Stomach (tissue), 9 donors: ENCODE measurements around the gene LMNTD2. TPM values are rescaled to one million over a fixed set of nuclear protein-coding genes. Genes with fewer than 3 reads are reported as not detected.
A peak's percentile ranks its signal among the peaks of the same experiment; 100 is the strongest.

ENCODE experiments used
- DNase-seq, 2 donors: peaks; one replicate each; pipeline versions ENCODE4 v3.0.0 to v3.0.0-alpha.2; 2013 to 2019
- H3K27ac ChIP-seq, 5 donors: fragments of 200-600 bp in 4 of 5; sonication (generic) in 4 of 5; one replicate each; pipeline ENCODE4 v1.5.1; 2013 to 2019; ENCODE audit warnings: mild to moderate bottlenecking in 1 of 5, moderate library complexity in 1 of 5
- H3K27me3 ChIP-seq, 3 donors: fragments of 200-600 bp; sonication (generic); one replicate each; pipeline ENCODE4 v1.5.1; 2017 to 2019; ENCODE audit warnings: mixed run types in 1 of 3
- H3K36me3 ChIP-seq, 4 donors: fragments of 200-600 bp; sonication (generic); 1 replicate in 3 of 4; 2 replicates in 1 of 4; pipeline ENCODE4 v1.5.1; 2016 to 2019
- H3K4me1 ChIP-seq, 4 donors: fragments of 200-600 bp; sonication (generic); one replicate each; pipeline ENCODE4 v1.5.1; 2016 to 2019
- H3K4me3 ChIP-seq, 4 donors: fragments of 200-600 bp; sonication (generic) in 3 of 4; one replicate each; pipeline ENCODE4 v1.5.1; 2016 to 2019; ENCODE audit warnings: mild to moderate bottlenecking in 1 of 4
- H3K9me3 ChIP-seq, 4 donors: fragments of 200-600 bp; sonication (generic); one replicate each; pipeline ENCODE4 v1.5.1; 2016 to 2019
- CTCF ChIP-seq, 7 experiments: fragments of 450-650 bp in 4 of 7; fragments of 200-600 bp in 3 of 7; sonication (generic) in 3 of 7; IDR thresholded peaks; one replicate each; pipeline ENCODE4 v1.5.1; 2016 to 2019; ENCODE audit warnings: antibody characterized with exemption in 7 of 7, control low read depth in 2 of 7, mild to moderate bottlenecking in 1 of 7
- EP300 ChIP-seq: sonication (generic); formaldehyde crosslinking; IDR thresholded peaks from one replicate; pipeline ENCODE4 v1.6.1; 2017; ENCODE audit warnings: antibody characterized with exemption
- POLR2A ChIP-seq, 4 donors: fragments of 450-650 bp; IDR thresholded peaks; one replicate each; pipeline ENCODE4 v1.6.1; 2016; ENCODE audit warnings: antibody characterized with exemption in 4 of 4, control low read depth in 2 of 4, mild to moderate bottlenecking in 1 of 4, moderate library complexity in 1 of 4
- POLR2AphosphoS5 ChIP-seq, 3 donors: sonication (generic); formaldehyde crosslinking; IDR thresholded peaks; one replicate each; pipeline ENCODE4 v1.6.1; 2016; ENCODE audit warnings: antibody characterized with exemption in 3 of 3
- WGBS, 5 donors: extraction: QIAGEN DNeasy Blood & Tissue Kit in 3 of 5; methylation state at CpG; one replicate each; pipeline versions ENCODE4 v1.1.5 to v1.1.7; 2013 to 2018; 5-methylcytosine and 5-hydroxymethylcytosine counted together
- intact Hi-C: fragments of 100-400 bp; cut with DNase I; formaldehyde crosslinking; loops from one replicate; pipeline ENCODE4 v1.15.1; 2023; ENCODE audit warnings: low total_unique reads
- polyA plus RNA-seq, 3 donors: library from polyadenylated mRNA; stranded (reverse); fragments of 200-250 nt; gene quantifications; one replicate each; pipeline ENCODE4 v1.2.3, GENCODE V29; 2013
- total RNA-seq, 5 donors: library from RNA; depleted of rRNA; stranded (reverse); fragments of >200 nt; gene quantifications; one replicate each; pipeline versions ENCODE4 v1.1.0 to v1.2.3, GENCODE V29; 2014 to 2016
- donor health status: healthy with polysubstance abuse.
- donor health status: Bipolar disorder and iron deficiency.
- donor health status: healthy.

Gene LMNTD2
- total and polyA plus RNA-seq, 8 donors, result 0.55 to 92.7 (median 8.2) TPM

GRCh38 chr11:567629-568292 lies 7.2 kb upstream of the LMNTD2 start:
- intact Hi-C loops, result no loop called here
- Histone ChIP-seq H3K4me3 (peak overlapping the region; percentile 62 to 69 (median 64)), H3K27me3 (peaks cover 0 to 9% (median 0%) of the 10 kb centered on the region in 3 donors), H3K4me1 (peaks cover 19 to 44% (median 42%) of the 10 kb centered on the region in 4 donors), H3K36me3 (peaks cover 0 to 16% (median 7%) of the 10 kb centered on the region in 4 donors), H3K9me3 (no peaks in the 10 kb centered on the region), H3K27ac (peak overlapping the region; percentile 82 to 94 (median 90))
- WGBS, 5 donors, result 12 to 31% (median 22%) methylated on average over 12 to 41 of the region's 41 CpGs
- DNase-seq, result no peak
- no peak for TF ChIP-seq POLR2A (IDR thresholded peaks at IDR 0.05)
- no peak for TF ChIP-seq POLR2AphosphoS5 (IDR thresholded peaks at IDR 0.05)
- no peak for TF ChIP-seq CTCF (IDR thresholded peaks at IDR 0.05)
- no peak for TF ChIP-seq EP300

- peaks cover 0 to 9% (median 0%) of the 10 kb centered on the region in 3 donors for H3K27me3 ChIP-seq
- peak overlapping the region in 3 of 4 donors; percentile 62 to 69 (median 65) for H3K4me3 ChIP-seq
- 45 to 68% (median 66%) methylated on average over 4 to 18 of the region's 18 CpGs for WGBS, 5 donors
- H3K9me3 ChIP-seq, result no peaks in the 10 kb centered on the region
- peak in 1 of 2 donors; percentile 46 for DNase-seq
- H3K36me3 ChIP-seq, result peaks cover 0 to 16% (median 7%) of the 10 kb centered on the region in 4 donors
- peaks cover 25 to 50% (median 48%) of the 10 kb centered on the region in 4 donors for H3K4me1 ChIP-seq
- TF ChIP-seq POLR2A (IDR thresholded peaks at IDR 0.05) (no peak), CTCF (IDR thresholded peaks at IDR 0.05) (no peak), POLR2AphosphoS5 (IDR thresholded peaks at IDR 0.05) (no peak), EP300 (no peak)
- H3K27ac ChIP-seq, result peak overlapping the region; percentile 82 to 94 (median 90)
- intact Hi-C loops, result no loop called here
These were observed 6.6 kb upstream of the LMNTD2 start for GRCh38 chr11:567011-567628.

- WGBS, 5 donors, result 66 to 80% (median 74%) methylated on average over 7 to 12 of the region's 12 CpGs
These were observed 5.5 kb upstream of the LMNTD2 start for GRCh38 chr11:565921-566509.

More at GRCh38 chr11:565921-566509, 5.5 kb upstream of the LMNTD2 start:
- Histone ChIP-seq H3K27me3 (peaks cover 0 to 9% (median 0%) of the 10 kb centered on the region in 3 donors), H3K9me3 (no peaks in the 10 kb centered on the region), H3K4me1 (peaks cover 27 to 61% (median 59%) of the 10 kb centered on the region in 4 donors), H3K4me3 (no peak overlapping the region), H3K36me3 (peaks cover 0 to 16% (median 7%) of the 10 kb centered on the region in 4 donors), H3K27ac (peak overlapping the region in 2 of 5 donors; percentile 1 to 31)
- DNase-seq, result peak in 1 of 2 donors; percentile 9
- TF ChIP-seq CTCF (IDR thresholded peaks at IDR 0.05), result peak in 1 of 7 experiments; percentile 5
- TF ChIP-seq POLR2A (IDR thresholded peaks at IDR 0.05), result no peak
- no peak for TF ChIP-seq POLR2AphosphoS5 (IDR thresholded peaks at IDR 0.05)
- no peak for TF ChIP-seq EP300
- intact Hi-C loops, result no loop called here
